HepG2 (cell line): ENCODE results near the gene COL2A1. TPM values are rescaled to one million over a fixed set of nuclear protein-coding genes. Genes with fewer than 3 reads are reported as not detected.

Experiments
- CEBPB ChIP-seq: IDR thresholded peaks from 2 replicates; pipeline ENCODE4 v1.6.1; 2011; ENCODE audit warnings: low read depth, low read length, improper control_type of control experiment, borderline replicate concordance
- GABPB1 ChIP-seq: IDR thresholded peaks from 2 replicates; pipeline ENCODE4 v1.6.1; 2016; ENCODE audit warnings: mild to moderate bottlenecking, missing genetic modification reagents, moderate library complexity, missing compliant biosample characterization
- GTF2F1 ChIP-seq: fragments of 150-350 bp; IDR thresholded peaks from 2 replicates; pipeline ENCODE4 v1.6.1; 2014; ENCODE audit warnings: low read length
- HNF4A ChIP-seq: sonication (generic); formaldehyde crosslinking; IDR thresholded peaks from 2 replicates; pipeline ENCODE4 v1.4.0; 2020; ENCODE audit warnings: missing genetic modification reagents
- HNRNPUL1 ChIP-seq: fragments of 200-400 bp; formaldehyde crosslinking; IDR thresholded peaks from 2 replicates; pipeline ENCODE4 v1.6.1; 2017; ENCODE audit warnings: low read depth, mild to moderate bottlenecking, low read length, moderate library complexity
- HOXA3 ChIP-seq: sonication (generic); formaldehyde crosslinking; IDR thresholded peaks from 2 replicates; pipeline ENCODE4 v1.5.0; 2020; ENCODE audit warnings: missing genetic modification reagents
- KDM3A ChIP-seq: IDR thresholded peaks from 2 replicates; pipeline ENCODE4 v1.6.1; 2018; ENCODE audit warnings: low read depth, missing compliant biosample characterization
- MED13 ChIP-seq: sonication (generic); formaldehyde crosslinking; IDR thresholded peaks from 2 replicates; pipeline ENCODE4 v1.5.0; 2020; ENCODE audit warnings: missing genetic modification reagents
- NBN ChIP-seq: fragments of 450-650 bp; conservative IDR thresholded peaks from 2 replicates; pipeline ENCODE4 v1.6.1; 2017
- PPARG ChIP-seq: conservative IDR thresholded peaks from 2 replicates; pipeline ENCODE4 v1.6.1; 2016; ENCODE audit warnings: missing biosample characterization, missing genetic modification reagents
- PRPF4 ChIP-seq: fragments of 200-400 bp; formaldehyde crosslinking; IDR thresholded peaks from 2 replicates; pipeline ENCODE4 v1.6.1; 2016; ENCODE audit warnings: low read length, low read depth; ENCODE audit not compliant: poor library complexity, severe bottlenecking
- RARG ChIP-seq: sonication (generic); formaldehyde crosslinking; IDR thresholded peaks from 2 replicates; pipeline ENCODE4 v1.4.0; 2020; ENCODE audit warnings: low read depth, mild to moderate bottlenecking, missing genetic modification reagents
- REL ChIP-seq: sonication (generic); formaldehyde crosslinking; conservative IDR thresholded peaks from 2 replicates; pipeline ENCODE4 v1.8.0; 2022; ENCODE audit warnings: mild to moderate bottlenecking, missing genetic modification reagents, moderate library complexity
- RXRA ChIP-seq: sonication (generic); formaldehyde crosslinking; IDR thresholded peaks from 2 replicates; pipeline ENCODE4 v1.5.1; 2020; ENCODE audit warnings: missing genetic modification reagents
- RXRB ChIP-seq: IDR thresholded peaks from 2 replicates; pipeline ENCODE4 v1.6.1; 2016; ENCODE audit warnings: borderline replicate concordance, missing genetic modification reagents, missing compliant biosample characterization
- SALL1 ChIP-seq: sonication (generic); formaldehyde crosslinking; IDR thresholded peaks from 2 replicates; pipeline ENCODE4 v1.8.0; 2022; ENCODE audit warnings: mild to moderate bottlenecking, missing genetic modification reagents
- SIN3A ChIP-seq: IDR thresholded peaks from 2 replicates; pipeline ENCODE4 v1.6.1; 2011; ENCODE audit warnings: low read depth, mild to moderate bottlenecking, control low read depth, low read length, borderline replicate concordance
- SMC3 ChIP-seq: IDR thresholded peaks from 2 replicates; pipeline ENCODE4 v1.6.1; 2011; ENCODE audit warnings: low read length, improper control_type of control experiment
- ZBTB20 ChIP-seq: sonication (generic); formaldehyde crosslinking; IDR thresholded peaks from 2 replicates; pipeline ENCODE4 v1.8.1; 2023; ENCODE audit warnings: missing genetic modification reagents, low read depth, mild to moderate bottlenecking, borderline replicate concordance
- ZNF124 ChIP-seq: sonication (generic); formaldehyde crosslinking; IDR thresholded peaks from 2 replicates; pipeline ENCODE4 v1.4.0; 2020; ENCODE audit warnings: missing genetic modification reagents
- ZNF20 ChIP-seq: sonication (generic); formaldehyde crosslinking; IDR thresholded peaks from 2 replicates; pipeline ENCODE4 v1.4.0; 2020; ENCODE audit warnings: mild to moderate bottlenecking, moderate library complexity, missing genetic modification reagents
- ZNF557 ChIP-seq: sonication (generic); formaldehyde crosslinking; IDR thresholded peaks from 2 replicates; pipeline ENCODE4 v1.4.0; 2020; ENCODE audit warnings: missing genetic modification reagents
- polyA plus RNA-seq, 8 experiments: library from polyadenylated mRNA; depleted of rRNA in 3 of 8; stranded (reverse) in 7 of 8; unstranded in 1 of 8; fragments of >200 nt; fragmentation: Illumina TruSeq in 4 of 8; extraction: Trizol in 4 of 8; gene quantifications; 2 replicates each; pipeline versions ENCODE4 v1.2.1 to v1.2.3, GENCODE V29; 2011 to 2016; ENCODE audit warnings: low read depth in 4 of 8, missing spikeins in 1 of 8, mixed read lengths in 1 of 8; ENCODE audit not compliant: insufficient read depth in 1 of 8
- total RNA-seq, 5 experiments: library from RNA; depleted of rRNA; stranded (reverse); fragments of >200 nt; fragmentation: Illumina TruSeq; extraction: Trizol; gene quantifications; 2 replicates each; pipeline ENCODE4 v1.2.3, GENCODE V29; 2016; ENCODE audit warnings: low read depth in 1 of 5
- TF ChIP-seq, protein P1 (sequence below): sonication (generic); formaldehyde crosslinking; IDR thresholded peaks from 2 replicates; pipeline ENCODE4 v1.4.0; 2020; ENCODE audit warnings: missing genetic modification reagents, borderline replicate concordance
- TF ChIP-seq, protein P2 (sequence below): sonication (generic); formaldehyde crosslinking; IDR thresholded peaks from 2 replicates; pipeline ENCODE4 v1.9.0; 2022; ENCODE audit warnings: missing genetic modification reagents, mild to moderate bottlenecking, borderline replicate concordance
- TF ChIP-seq, protein P3 (sequence below): sonication (generic); formaldehyde crosslinking; IDR thresholded peaks from 2 replicates; pipeline ENCODE4 v1.8.1; 2022; ENCODE audit warnings: low read depth, mild to moderate bottlenecking, missing genetic modification reagents

The COL2A1 gene
- total and polyA plus RNA-seq, 2 of the 13 experiments (the other 11 are each of a cell fraction or from before 2014, with no cell fraction given): 7.4 to 38.3 TPM

DNA sequence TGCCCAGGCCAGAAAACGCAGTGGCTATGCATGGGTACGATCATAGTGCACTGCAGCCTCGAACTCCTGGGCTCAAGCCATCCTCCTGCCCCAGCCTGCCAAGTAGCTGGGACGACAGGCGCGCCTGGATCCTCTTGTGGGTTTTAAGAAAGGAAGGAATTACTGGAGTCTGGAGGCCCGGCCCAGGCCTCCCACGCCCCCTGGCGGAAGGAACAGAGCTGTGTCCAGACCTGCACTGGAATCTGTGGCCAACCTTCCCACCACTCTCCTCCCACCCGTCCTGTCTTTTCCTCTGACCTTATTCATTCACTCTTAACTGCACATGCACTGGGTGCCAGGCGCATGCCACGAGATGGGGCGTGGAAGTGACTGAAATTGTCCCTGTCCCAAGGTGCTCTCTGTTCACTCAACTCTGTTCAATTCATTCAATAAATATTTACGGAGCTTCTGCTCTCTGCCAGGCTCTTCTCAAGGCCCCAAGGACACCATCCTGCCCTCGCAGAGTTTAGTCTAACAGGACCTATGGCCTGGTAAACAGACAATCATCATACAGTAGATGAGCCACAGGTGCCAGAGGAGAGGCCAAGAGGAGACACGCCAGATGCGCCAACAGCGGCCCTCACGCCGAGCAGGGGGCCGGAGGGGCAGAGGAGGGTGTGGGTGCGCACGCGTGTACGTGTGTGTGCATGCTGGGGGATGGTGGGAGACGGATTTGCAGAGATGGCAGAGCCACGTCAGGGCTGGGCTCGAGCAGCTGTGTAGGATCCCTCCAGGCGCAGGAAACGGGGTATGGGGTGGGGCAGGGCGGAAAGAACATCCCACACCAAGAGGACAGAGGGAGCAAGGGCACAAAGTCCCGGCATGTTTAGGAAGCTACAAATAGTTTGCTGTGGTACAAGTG lies 54.6 kb downstream of the COL2A1 start (continued):
- TF ChIP-seq PPARG (CRISPR knock-in tag): peak; percentile 70; the same call in 1 of the 2 replicates
- no peak for TF ChIP-seq CEBPB
- no peak for TF ChIP-seq ZNF557 (CRISPR knock-in tag)
- TF ChIP-seq SALL1 (CRISPR knock-in tag): peak; percentile 76
- TF ChIP-seq RXRB (CRISPR knock-in tag): peak; percentile 51; the same call in 1 of the 2 replicates
- TF ChIP-seq ZNF20 (CRISPR knock-in tag): no peak
- peak; percentile 50 for TF ChIP-seq SMC3
- TF ChIP-seq ZBTB20 (CRISPR knock-in tag): peak; percentile 60; the same call in 1 of the 2 replicates
- no peak for TF ChIP-seq GTF2F1
- 0 out of 2 replicates have a peak, but pooled peaks have one; percentile 45 for TF ChIP-seq HOXA3
- no peak for TF ChIP-seq PRPF4
- no peak for TF ChIP-seq REL (CRISPR knock-in tag)
- TF ChIP-seq KDM3A (CRISPR knock-in tag): peak; percentile 22; the same call in 1 of the 2 replicates
- TF ChIP-seq RARG: no peak
- TF ChIP-seq ZNF124 (CRISPR knock-in tag): no peak
- no peak for TF ChIP-seq MED13 (CRISPR knock-in tag)
- peak; percentile 53 for TF ChIP-seq RXRA (CRISPR knock-in tag)
- no peak for TF ChIP-seq HNRNPUL1
- TF ChIP-seq, protein P1, sequence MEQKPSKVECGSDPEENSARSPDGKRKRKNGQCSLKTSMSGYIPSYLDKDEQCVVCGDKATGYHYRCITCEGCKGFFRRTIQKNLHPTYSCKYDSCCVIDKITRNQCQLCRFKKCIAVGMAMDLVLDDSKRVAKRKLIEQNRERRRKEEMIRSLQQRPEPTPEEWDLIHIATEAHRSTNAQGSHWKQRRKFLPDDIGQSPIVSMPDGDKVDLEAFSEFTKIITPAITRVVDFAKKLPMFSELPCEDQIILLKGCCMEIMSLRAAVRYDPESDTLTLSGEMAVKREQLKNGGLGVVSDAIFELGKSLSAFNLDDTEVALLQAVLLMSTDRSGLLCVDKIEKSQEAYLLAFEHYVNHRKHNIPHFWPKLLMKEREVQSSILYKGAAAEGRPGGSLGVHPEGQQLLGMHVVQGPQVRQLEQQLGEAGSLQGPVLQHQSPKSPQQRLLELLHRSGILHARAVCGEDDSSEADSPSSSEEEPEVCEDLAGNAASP: peak; percentile 70; the same call in 1 of the 2 replicates
- peak; percentile 43 for TF ChIP-seq GABPB1
- TF ChIP-seq, protein P2, sequence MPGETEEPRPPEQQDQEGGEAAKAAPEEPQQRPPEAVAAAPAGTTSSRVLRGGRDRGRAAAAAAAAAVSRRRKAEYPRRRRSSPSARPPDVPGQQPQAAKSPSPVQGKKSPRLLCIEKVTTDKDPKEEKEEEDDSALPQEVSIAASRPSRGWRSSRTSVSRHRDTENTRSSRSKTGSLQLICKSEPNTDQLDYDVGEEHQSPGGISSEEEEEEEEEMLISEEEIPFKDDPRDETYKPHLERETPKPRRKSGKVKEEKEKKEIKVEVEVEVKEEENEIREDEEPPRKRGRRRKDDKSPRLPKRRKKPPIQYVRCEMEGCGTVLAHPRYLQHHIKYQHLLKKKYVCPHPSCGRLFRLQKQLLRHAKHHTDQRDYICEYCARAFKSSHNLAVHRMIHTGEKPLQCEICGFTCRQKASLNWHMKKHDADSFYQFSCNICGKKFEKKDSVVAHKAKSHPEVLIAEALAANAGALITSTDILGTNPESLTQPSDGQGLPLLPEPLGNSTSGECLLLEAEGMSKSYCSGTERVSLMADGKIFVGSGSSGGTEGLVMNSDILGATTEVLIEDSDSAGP (CRISPR knock-in tag): peak; percentile 48; the same call in 1 of the 2 replicates
- TF ChIP-seq, protein P3, sequence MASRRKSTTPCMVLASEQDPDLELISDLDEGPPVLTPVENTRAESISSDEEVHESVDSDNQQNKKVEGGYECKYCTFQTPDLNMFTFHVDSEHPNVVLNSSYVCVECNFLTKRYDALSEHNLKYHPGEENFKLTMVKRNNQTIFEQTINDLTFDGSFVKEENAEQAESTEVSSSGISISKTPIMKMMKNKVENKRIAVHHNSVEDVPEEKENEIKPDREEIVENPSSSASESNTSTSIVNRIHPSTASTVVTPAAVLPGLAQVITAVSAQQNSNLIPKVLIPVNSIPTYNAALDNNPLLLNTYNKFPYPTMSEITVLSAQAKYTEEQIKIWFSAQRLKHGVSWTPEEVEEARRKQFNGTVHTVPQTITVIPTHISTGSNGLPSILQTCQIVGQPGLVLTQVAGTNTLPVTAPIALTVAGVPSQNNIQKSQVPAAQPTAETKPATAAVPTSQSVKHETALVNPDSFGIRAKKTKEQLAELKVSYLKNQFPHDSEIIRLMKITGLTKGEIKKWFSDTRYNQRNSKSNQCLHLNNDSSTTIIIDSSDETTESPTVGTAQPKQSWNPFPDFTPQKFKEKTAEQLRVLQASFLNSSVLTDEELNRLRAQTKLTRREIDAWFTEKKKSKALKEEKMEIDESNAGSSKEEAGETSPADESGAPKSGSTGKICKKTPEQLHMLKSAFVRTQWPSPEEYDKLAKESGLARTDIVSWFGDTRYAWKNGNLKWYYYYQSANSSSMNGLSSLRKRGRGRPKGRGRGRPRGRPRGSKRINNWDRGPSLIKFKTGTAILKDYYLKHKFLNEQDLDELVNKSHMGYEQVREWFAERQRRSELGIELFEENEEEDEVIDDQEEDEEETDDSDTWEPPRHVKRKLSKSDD (CRISPR knock-in tag): peak; percentile 46; the same call in 1 of the 2 replicates
- TF ChIP-seq NBN: no peak
- TF ChIP-seq SIN3A: peak; percentile 6; the same call in 1 of the 2 replicates
- peak; percentile 60 for TF ChIP-seq HNF4A
